Measurements from ENCODE around the gene ADGRL4.

- TF ChIP-seq ZNF501 (tag by site-specific recombination; IDR thresholded peaks at IDR 0.05), result no peak
- TF ChIP-seq, protein P1, sequence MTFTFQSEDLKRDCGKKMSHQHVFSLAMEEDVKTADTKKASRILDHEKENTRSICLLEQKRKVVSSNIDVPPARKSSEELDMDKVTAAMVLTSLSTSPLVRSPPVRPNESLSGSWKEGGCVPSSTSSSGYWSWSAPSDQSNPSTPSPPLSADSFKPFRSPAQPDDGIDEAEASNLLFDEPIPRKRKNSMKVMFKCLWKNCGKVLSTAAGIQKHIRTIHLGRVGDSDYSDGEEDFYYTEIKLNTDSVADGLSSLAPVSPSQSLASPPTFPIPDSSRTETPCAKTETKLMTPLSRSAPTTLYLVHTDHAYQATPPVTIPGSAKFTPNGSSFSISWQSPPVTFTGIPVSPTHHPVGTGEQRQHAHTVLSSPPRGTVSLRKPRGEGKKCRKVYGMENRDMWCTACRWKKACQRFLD (tag by site-specific recombination; IDR thresholded peaks at IDR 0.05), result no peak
- no peak for TF ChIP-seq MYNN (tag by site-specific recombination; IDR thresholded peaks at IDR 0.05; ENCODE audit: borderline replicate concordance)
- TF ChIP-seq, protein P2, sequence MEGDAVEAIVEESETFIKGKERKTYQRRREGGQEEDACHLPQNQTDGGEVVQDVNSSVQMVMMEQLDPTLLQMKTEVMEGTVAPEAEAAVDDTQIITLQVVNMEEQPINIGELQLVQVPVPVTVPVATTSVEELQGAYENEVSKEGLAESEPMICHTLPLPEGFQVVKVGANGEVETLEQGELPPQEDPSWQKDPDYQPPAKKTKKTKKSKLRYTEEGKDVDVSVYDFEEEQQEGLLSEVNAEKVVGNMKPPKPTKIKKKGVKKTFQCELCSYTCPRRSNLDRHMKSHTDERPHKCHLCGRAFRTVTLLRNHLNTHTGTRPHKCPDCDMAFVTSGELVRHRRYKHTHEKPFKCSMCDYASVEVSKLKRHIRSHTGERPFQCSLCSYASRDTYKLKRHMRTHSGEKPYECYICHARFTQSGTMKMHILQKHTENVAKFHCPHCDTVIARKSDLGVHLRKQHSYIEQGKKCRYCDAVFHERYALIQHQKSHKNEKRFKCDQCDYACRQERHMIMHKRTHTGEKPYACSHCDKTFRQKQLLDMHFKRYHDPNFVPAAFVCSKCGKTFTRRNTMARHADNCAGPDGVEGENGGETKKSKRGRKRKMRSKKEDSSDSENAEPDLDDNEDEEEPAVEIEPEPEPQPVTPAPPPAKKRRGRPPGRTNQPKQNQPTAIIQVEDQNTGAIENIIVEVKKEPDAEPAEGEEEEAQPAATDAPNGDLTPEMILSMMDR (tag by site-specific recombination; IDR thresholded peaks at IDR 0.05), result no peak
- no peak for TF ChIP-seq ZBTB6 (tag by site-specific recombination; IDR thresholded peaks at IDR 0.05)
- TF ChIP-seq ZNF558 (tag by site-specific recombination; IDR thresholded peaks at IDR 0.05), result no peak
- TF ChIP-seq, protein P3, sequence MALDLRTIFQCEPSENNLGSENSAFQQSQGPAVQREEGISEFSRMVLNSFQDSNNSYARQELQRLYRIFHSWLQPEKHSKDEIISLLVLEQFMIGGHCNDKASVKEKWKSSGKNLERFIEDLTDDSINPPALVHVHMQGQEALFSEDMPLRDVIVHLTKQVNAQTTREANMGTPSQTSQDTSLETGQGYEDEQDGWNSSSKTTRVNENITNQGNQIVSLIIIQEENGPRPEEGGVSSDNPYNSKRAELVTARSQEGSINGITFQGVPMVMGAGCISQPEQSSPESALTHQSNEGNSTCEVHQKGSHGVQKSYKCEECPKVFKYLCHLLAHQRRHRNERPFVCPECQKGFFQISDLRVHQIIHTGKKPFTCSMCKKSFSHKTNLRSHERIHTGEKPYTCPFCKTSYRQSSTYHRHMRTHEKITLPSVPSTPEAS (tag by site-specific recombination; IDR thresholded peaks at IDR 0.05), result no peak
- TF ChIP-seq ZNF132 (tag by site-specific recombination; IDR thresholded peaks at IDR 0.05; ENCODE audit: borderline replicate concordance), result no peak
- no peak for TF ChIP-seq ZNF530 (tag by site-specific recombination; IDR thresholded peaks at IDR 0.05; ENCODE audit: low read depth)
- no peak for TF ChIP-seq ZNF24 (tag by site-specific recombination; IDR thresholded peaks at IDR 0.05)
- TF ChIP-seq ZNF184 (tag by site-specific recombination; IDR thresholded peaks at IDR 0.05), result no peak
Measured at GRCh38 chr1:78987042-78987441, 19.5 kb downstream of the ADGRL4 start.
